IMR-90 (cell line): ENCODE measurements around the gene BAIAP2. TPM values are rescaled to one million over a fixed set of nuclear protein-coding genes. Genes with fewer than 3 reads are reported as not detected.

Experiments
- ATAC-seq: fragments of 200-7000 bp; cut with Tn5 transposase; 2 replicates; pipeline ENCODE4 v1.9.1; 2020; ENCODE audit warnings: low read depth, mild to moderate bottlenecking, moderate library complexity
- BruUV-seq: library from RNA; stranded (reverse); fragments of 400-500 nt; replicated peaks from 2 replicates; lab custom pipeline; 2021; lab: Mats Ljungman, UMichigan
- CTCF ChIA-PET: fragments of 300-600 bp; formaldehyde crosslinking; extraction: SDS; loops from one replicate; lab custom pipeline; 2021; ENCODE audit warnings: antibody characterized with exemption; lab: Yijun Ruan, JAX
- POLR2A ChIA-PET: fragments of 300-600 bp; sonication (Branson Sonifier 250); formaldehyde crosslinking; loops from one replicate; lab custom pipeline; 2022; ENCODE audit warnings: antibody characterized with exemption; ENCODE audit not compliant: unreplicated experiment; lab: Charles Lee
- DNase-seq: peaks from one replicate; pipeline ENCODE4 v3.0.0; 2013
- H2AFZ ChIP-seq: replicated peaks from 2 replicates; pipeline ENCODE3; 2013; ENCODE audit warnings: low read length, mild to moderate bottlenecking; ENCODE audit not compliant: poor library complexity
- H2AK5ac ChIP-seq: 2 replicates; pipeline ENCODE4 v1.6.1; 2013; ENCODE audit warnings: low read depth, low read length, inconsistent platforms
- H2AK9ac ChIP-seq: replicated peaks from 2 replicates; pipeline ENCODE3; 2013; ENCODE audit warnings: mild to moderate bottlenecking, low read depth, low read length, moderate library complexity; ENCODE audit not compliant: poor library complexity
- H2BK120ac ChIP-seq: 2 replicates; pipeline ENCODE4 v1.6.1; 2013; ENCODE audit warnings: low read depth, low read length, inconsistent platforms
- H2BK15ac ChIP-seq: 3 replicates; pipeline ENCODE4 v1.6.1; 2013; ENCODE audit warnings: low read depth, low read length, inconsistent platforms
- H2BK20ac ChIP-seq: 2 replicates; pipeline ENCODE4 v1.6.1; 2013; ENCODE audit warnings: low read depth, mild to moderate bottlenecking, inconsistent platforms, low read length, moderate library complexity
- H2BK5ac ChIP-seq: 2 replicates; pipeline ENCODE4 v1.6.1; 2013; ENCODE audit warnings: mild to moderate bottlenecking, low read depth, low read length, inconsistent platforms; ENCODE audit not compliant: poor library complexity, severe bottlenecking
- H3K14ac ChIP-seq: replicated peaks from 2 replicates; pipeline ENCODE4 v1.6.1; 2013; ENCODE audit warnings: low read depth, low read length, inconsistent platforms
- H3K18ac ChIP-seq: 2 replicates; pipeline ENCODE4 v1.6.1; 2013; ENCODE audit warnings: low read depth, low read length, control low read depth
- H3K23ac ChIP-seq: 2 replicates; pipeline ENCODE4 v1.6.1; 2013; ENCODE audit warnings: low read depth, low read length, inconsistent platforms
- H3K27ac ChIP-seq: 2 replicates; pipeline ENCODE4 v1.5.1; 2013; ENCODE audit warnings: mild to moderate bottlenecking, control low read depth, low read length; ENCODE audit not compliant: insufficient read depth
- H3K27me3 ChIP-seq: 2 replicates; pipeline ENCODE4 v1.6.1; 2013; ENCODE audit warnings: low read length; ENCODE audit not compliant: control insufficient read depth, insufficient read depth
- H3K36me3 ChIP-seq: 2 replicates; pipeline ENCODE4 v1.6.1; 2013; ENCODE audit warnings: low read length, mixed read lengths; ENCODE audit not compliant: control insufficient read depth, insufficient read depth
- H3K4ac ChIP-seq: 2 replicates; pipeline ENCODE4 v1.6.1; 2013; ENCODE audit warnings: low read depth, low read length, inconsistent platforms
- H3K4me1 ChIP-seq: 2 replicates; pipeline ENCODE4 v1.6.1; 2013; ENCODE audit warnings: low read length, mixed read lengths; ENCODE audit not compliant: control insufficient read depth, insufficient read depth
- H3K4me2 ChIP-seq: 2 replicates; pipeline ENCODE4 v1.6.1; 2013; ENCODE audit warnings: low read depth, mild to moderate bottlenecking, control low read depth, low read length, moderate library complexity
- H3K4me3 ChIP-seq: 2 replicates; pipeline ENCODE4 v1.5.1; 2013; ENCODE audit warnings: low read depth, mild to moderate bottlenecking, control low read depth, low read length, moderate library complexity; ENCODE audit not compliant: insufficient read depth
- H3K56ac ChIP-seq: 2 replicates; pipeline ENCODE4 v1.6.1; 2013; ENCODE audit warnings: low read length, inconsistent platforms; ENCODE audit not compliant: insufficient read depth; ENCODE audit errors: extremely low read depth
- H3K79me1 ChIP-seq, 2 experiments: 2 replicates each; pipeline ENCODE4 v1.6.1; 2013; ENCODE audit warnings: low read length in 2 of 2, inconsistent platforms in 1 of 2, low read depth in 1 of 2
- H3K9ac ChIP-seq: 2 replicates; pipeline ENCODE4 v1.6.1; 2013; ENCODE audit warnings: low read depth, low read length, control low read depth
- H3K9me1 ChIP-seq: 2 replicates; pipeline ENCODE4 v1.6.1; 2013; ENCODE audit warnings: low read length, inconsistent platforms; ENCODE audit not compliant: insufficient read depth
- H3K9me3 ChIP-seq: 2 replicates; pipeline ENCODE4 v1.6.1; 2013; ENCODE audit warnings: low read length; ENCODE audit not compliant: control insufficient read depth, insufficient read depth
- H4K20me1 ChIP-seq: 2 replicates; pipeline ENCODE4 v1.6.1; 2013; ENCODE audit warnings: low read length, inconsistent platforms; ENCODE audit not compliant: insufficient read depth
- H4K5ac ChIP-seq: 2 replicates; pipeline ENCODE4 v1.6.1; 2013; ENCODE audit warnings: mild to moderate bottlenecking, low read depth, low read length, control low read depth
- H4K8ac ChIP-seq, 2 experiments: 2 replicates each; pipeline ENCODE4 v1.6.1; 2013; ENCODE audit warnings: low read depth in 2 of 2, low read length in 2 of 2, control low read depth in 1 of 2, inconsistent platforms in 1 of 2
- H4K91ac ChIP-seq: 2 replicates; pipeline ENCODE4 v1.6.1; 2013; ENCODE audit warnings: low read depth, low read length, inconsistent platforms; ENCODE audit not compliant: insufficient read depth
- BHLHE40 ChIP-seq: fragments of 150-350 bp; IDR thresholded peaks from 2 replicates; pipeline ENCODE4 v1.6.1; 2016; ENCODE audit warnings: mild to moderate bottlenecking, low read depth, low read length
- CEBPB ChIP-seq: IDR thresholded peaks from 2 replicates; pipeline ENCODE4 v1.6.1; 2012; ENCODE audit warnings: low read depth, low read length, improper control_type of control experiment
- CHD1 ChIP-seq: IDR thresholded peaks from 2 replicates; pipeline ENCODE4 v1.6.1; 2012; ENCODE audit warnings: low read depth, low read length, improper control_type of control experiment
- CTCF ChIP-seq: conservative IDR thresholded peaks from 2 replicates; pipeline ENCODE4 v1.5.1; 2012; ENCODE audit warnings: mild to moderate bottlenecking, low read depth, low read length, improper control_type of control experiment
- ELK1 ChIP-seq: fragments of 150-350 bp; IDR thresholded peaks from 2 replicates; pipeline ENCODE4 v1.6.1; 2016; ENCODE audit warnings: low read depth, mild to moderate bottlenecking, low read length, moderate library complexity, borderline replicate concordance
- FOS ChIP-seq: fragments of 150-350 bp; IDR thresholded peaks from 2 replicates; pipeline ENCODE4 v1.6.1; 2016; ENCODE audit warnings: low read depth, low read length
- MAFK ChIP-seq: IDR thresholded peaks from 2 replicates; pipeline ENCODE4 v1.6.1; 2012; ENCODE audit warnings: low read depth, low read length, improper control_type of control experiment
- MAZ ChIP-seq: IDR thresholded peaks from 2 replicates; pipeline ENCODE4 v1.6.1; 2012; ENCODE audit warnings: low read depth, mild to moderate bottlenecking, low read length, improper control_type of control experiment, moderate library complexity, borderline replicate concordance
- MXI1 ChIP-seq: IDR thresholded peaks from 2 replicates; pipeline ENCODE4 v1.6.1; 2012; ENCODE audit warnings: low read depth, mild to moderate bottlenecking, low read length, moderate library complexity, borderline replicate concordance
- NFE2L2 ChIP-seq: fragments of 150-350 bp; IDR thresholded peaks from 2 replicates; pipeline ENCODE4 v1.6.1; 2016; ENCODE audit warnings: low read depth, mild to moderate bottlenecking, low read length
- POLR2A ChIP-seq: IDR thresholded peaks from 2 replicates; pipeline ENCODE4 v1.6.1; 2012; ENCODE audit warnings: mild to moderate bottlenecking, low read depth, low read length
- RAD21 ChIP-seq: IDR thresholded peaks from 2 replicates; pipeline ENCODE4 v1.6.1; 2012; ENCODE audit warnings: low read length, improper control_type of control experiment
- RCOR1 ChIP-seq: IDR thresholded peaks from 2 replicates; pipeline ENCODE4 v1.6.1; 2012; ENCODE audit warnings: mild to moderate bottlenecking, low read length, improper control_type of control experiment; ENCODE audit not compliant: insufficient replicate concordance
- RFX5 ChIP-seq: IDR thresholded peaks from 2 replicates; pipeline ENCODE4 v1.8.0; 2012; ENCODE audit warnings: low read depth, mild to moderate bottlenecking, low read length, moderate library complexity
- SMC3 ChIP-seq: fragments of 150-350 bp; IDR thresholded peaks from 2 replicates; pipeline ENCODE4 v1.6.1; 2016; ENCODE audit warnings: low read depth, mild to moderate bottlenecking, antibody characterized with exemption, low read length, moderate library complexity
- USF2 ChIP-seq: fragments of 150-350 bp; IDR thresholded peaks from 2 replicates; pipeline ENCODE4 v1.6.1; 2017; ENCODE audit warnings: mild to moderate bottlenecking, antibody characterized with exemption, low read length, low read depth
- WGBS, 2 experiments: methylation state at CpG; one replicate each; pipeline versions ENCODE4 v1.1.5 to v1.1.7; 2013; ENCODE audit warnings: missing lambda C conversion rate in 2 of 2; ENCODE audit not compliant: insufficient read length in 1 of 2; ENCODE audit errors: extremely low coverage in 2 of 2; 5-methylcytosine and 5-hydroxymethylcytosine counted together
- dilution Hi-C: fragments of 300-500 bp; cut with HindIII; formaldehyde crosslinking; loops from one replicate; pipeline ENCODE4 v1.14.3; 2018; ENCODE audit warnings: low sequenced_read_pairs; ENCODE audit not compliant: unreplicated experiment
- in situ Hi-C: fragments of 300-500 bp; cut with MboI; formaldehyde crosslinking; loops from 3 replicates; pipeline ENCODE4 v1.14.3; 2019; ENCODE audit warnings: low sequenced_read_pairs, inconsistent platforms, mixed read lengths
- intact Hi-C: fragments of 100-400 bp; cut with micrococcal nuclease; formaldehyde crosslinking; loops from 2 replicates; pipeline ENCODE4 v1.10.0; 2022
- polyA plus RNA-seq, 3 experiments: library from polyadenylated mRNA; depleted of rRNA; stranded (reverse); fragments of >200 nt; gene quantifications; 2 replicates each; pipeline ENCODE4 v1.2.3, GENCODE V29; 2012; ENCODE audit warnings: low replicate concordance in 1 of 3
- total RNA-seq: library from RNA; depleted of rRNA; stranded (reverse); fragments of >200 nt; gene quantifications from 2 replicates; pipeline ENCODE4 v1.2.3, GENCODE V29; 2012

The BAIAP2 gene
- total and polyA plus RNA-seq, 2 of the 4 experiments (the other 2 are of a cell fraction) = 18.3 to 32.6 TPM

GRCh38 chr17:81061027-81061735 lies 26.2 kb downstream of the BAIAP2 start:
- 100% methylated on average over 6 of the region's 28 CpGs; no CpG with 5 or more reads in 1 of the 2 experiments for WGBS, 2 experiments
- Histone ChIP-seq H3K4me3 (no peak overlapping the region), H3K56ac (no peak overlapping the region), H3K18ac (no peak overlapping the region), H3K14ac (no peak overlapping the region), H2BK20ac (no peak overlapping the region), H4K5ac (no peak overlapping the region), H4K20me1 (peaks cover 19% of the 10 kb centered on the region), H2AK5ac (no peak overlapping the region), H3K36me3 (peaks cover 8% of the 10 kb centered on the region; the same call in 1 of the 2 replicates), H3K23ac (no peak overlapping the region), H3K4me2 (no peak overlapping the region), H3K9me3 (no peaks in the 10 kb centered on the region), H2BK5ac (no peak overlapping the region), H3K27ac (no peak overlapping the region), H3K79me1 (peaks cover 10 to 27% of the 10 kb centered on the region in 2 experiments; a peak in 2 of 4 replicates), H3K4me1 (peaks cover 5% of the 10 kb centered on the region), H2AK9ac (peak overlapping the region; percentile 44), H3K9me1 (peaks cover 5% of the 10 kb centered on the region; the same call in 1 of the 2 replicates), H2AFZ (no peak overlapping the region), H3K9ac (no peak overlapping the region), H2BK120ac (no peak overlapping the region), H4K91ac (no peak overlapping the region), H4K8ac (no peak overlapping the region), H2BK15ac (no peak overlapping the region; the same call in 2 of the 3 replicates), H3K27me3 (no peaks in the 10 kb centered on the region), H3K4ac (no peak overlapping the region)
- ChIA-PET POLR2A (no interaction called here), CTCF (no interaction called here)
- in situ Hi-C loops (no loop called here), dilution Hi-C loops (no loop called here), intact Hi-C loops (no loop called here)
- TF ChIP-seq CEBPB = no peak
- TF ChIP-seq SMC3 = no peak
- no peak for TF ChIP-seq USF2
- TF ChIP-seq RCOR1 = no peak
- no peak for TF ChIP-seq MAZ
- TF ChIP-seq MXI1 = no peak
- no peak for TF ChIP-seq CHD1
- no peak for TF ChIP-seq ELK1
- no peak for TF ChIP-seq NFE2L2
- TF ChIP-seq CTCF = no peak
- no peak for TF ChIP-seq BHLHE40
- TF ChIP-seq MAFK = no peak
- no peak for TF ChIP-seq RAD21
- TF ChIP-seq FOS = no peak
- no peak for TF ChIP-seq POLR2A
- TF ChIP-seq RFX5 = no peak
- DNase-seq (no peak), ATAC-seq (no peak)
- BruUV-seq = no TSS peak
